MCF 10A (cell line): Measurements from ENCODE around the gene FNDC5. TPM values are rescaled to one million over a fixed set of nuclear protein-coding genes. Genes with fewer than 3 reads are reported as not detected.

ENCODE experiments used
- BruUV-seq: library from RNA; stranded (reverse); fragments of 400-500 nt; replicated peaks from 2 replicates; lab custom pipeline; 2021; lab: Mats Ljungman, UMichigan
- CTCF ChIA-PET: fragments of 300-600 bp; sonication (Branson Sonifier 250); formaldehyde crosslinking; extraction: SDS; loops from one replicate; lab custom pipeline; 2021; ENCODE audit warnings: antibody characterized with exemption, inconsistent platforms; lab: Yijun Ruan, JAX
- POLR2A ChIA-PET: fragments of 300-600, 350-650 bp; sonication (Branson Sonifier 250); formaldehyde crosslinking; extraction: SDS; loops from one replicate; lab custom pipeline; 2020; ENCODE audit warnings: antibody characterized with exemption, inconsistent platforms; lab: Yijun Ruan, JAX
- DNase-seq: peaks from one replicate; pipeline ENCODE4 v3.0.0-alpha.2; 2018; ENCODE audit not compliant: unreplicated experiment
- H3K27ac Mint-ChIP-seq: one replicate; pipeline ENCODE4 v1.8.0; 2022; ENCODE audit warnings: mild to moderate bottlenecking, low read depth, mixed read lengths; ENCODE audit not compliant: unreplicated experiment
- H3K27me3 Mint-ChIP-seq: one replicate; pipeline ENCODE4 v1.8.0; 2022; ENCODE audit warnings: mixed read lengths; ENCODE audit not compliant: insufficient read depth, unreplicated experiment
- H3K36me3 Mint-ChIP-seq: one replicate; pipeline ENCODE4 v1.8.0; 2022; ENCODE audit warnings: mild to moderate bottlenecking, moderate library complexity, mixed read lengths; ENCODE audit not compliant: insufficient read depth, unreplicated experiment
- H3K4me1 Mint-ChIP-seq: one replicate; pipeline ENCODE4 v1.8.0; 2022; ENCODE audit warnings: mixed read lengths; ENCODE audit not compliant: insufficient read depth, unreplicated experiment
- H3K4me3 Mint-ChIP-seq: one replicate; pipeline ENCODE4 v1.8.0; 2022; ENCODE audit warnings: mild to moderate bottlenecking, moderate library complexity, mixed read lengths; ENCODE audit not compliant: unreplicated experiment
- H3K9me3 Mint-ChIP-seq: one replicate; pipeline ENCODE4 v1.8.0; 2022; ENCODE audit warnings: mixed read lengths; ENCODE audit not compliant: unreplicated experiment
- intact Hi-C: fragments of 100-400 bp; cut with micrococcal nuclease; formaldehyde crosslinking; loops from 2 replicates; pipeline ENCODE4 v1.14.1; 2022
- total RNA-seq: library from RNA; stranded (reverse); gene quantifications from 2 replicates; pipeline ENCODE4 v1.2.3, GENCODE V29; 2022
- TF ChIP-seq, protein P1 (sequence below): fragments of 200-600 bp; IDR thresholded peaks from one replicate; pipeline ENCODE4 v1.8.0; 2022; ENCODE audit warnings: antibody characterized with exemption, mild to moderate bottlenecking; ENCODE audit not compliant: unreplicated experiment

FNDC5 gene
- total RNA-seq, 1 experiment from 2014 or later = not detected

DNA sequence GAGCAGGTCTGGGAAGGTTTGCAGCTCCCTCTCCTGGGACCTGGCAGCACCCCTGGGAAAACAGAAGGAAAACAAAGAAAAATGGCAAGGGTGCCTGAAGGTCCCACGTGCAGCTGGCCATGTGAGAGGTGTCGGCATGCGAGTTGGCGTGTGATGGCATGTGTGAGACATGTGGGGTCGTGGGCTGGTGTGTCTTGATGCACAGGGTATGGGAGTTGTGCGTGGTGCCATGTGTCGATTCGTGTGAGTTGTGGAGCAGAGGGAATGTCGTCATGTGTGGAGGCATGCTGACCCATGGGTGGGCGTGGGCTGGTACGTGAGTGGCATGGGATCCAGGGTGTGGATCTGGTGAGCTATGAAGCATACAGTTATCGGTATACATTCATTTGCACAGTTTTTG is 16.9 kb upstream of the FNDC5 start:
- ChIA-PET CTCF (no interaction called here), POLR2A (no interaction called here)
- TF ChIP-seq, protein P1, sequence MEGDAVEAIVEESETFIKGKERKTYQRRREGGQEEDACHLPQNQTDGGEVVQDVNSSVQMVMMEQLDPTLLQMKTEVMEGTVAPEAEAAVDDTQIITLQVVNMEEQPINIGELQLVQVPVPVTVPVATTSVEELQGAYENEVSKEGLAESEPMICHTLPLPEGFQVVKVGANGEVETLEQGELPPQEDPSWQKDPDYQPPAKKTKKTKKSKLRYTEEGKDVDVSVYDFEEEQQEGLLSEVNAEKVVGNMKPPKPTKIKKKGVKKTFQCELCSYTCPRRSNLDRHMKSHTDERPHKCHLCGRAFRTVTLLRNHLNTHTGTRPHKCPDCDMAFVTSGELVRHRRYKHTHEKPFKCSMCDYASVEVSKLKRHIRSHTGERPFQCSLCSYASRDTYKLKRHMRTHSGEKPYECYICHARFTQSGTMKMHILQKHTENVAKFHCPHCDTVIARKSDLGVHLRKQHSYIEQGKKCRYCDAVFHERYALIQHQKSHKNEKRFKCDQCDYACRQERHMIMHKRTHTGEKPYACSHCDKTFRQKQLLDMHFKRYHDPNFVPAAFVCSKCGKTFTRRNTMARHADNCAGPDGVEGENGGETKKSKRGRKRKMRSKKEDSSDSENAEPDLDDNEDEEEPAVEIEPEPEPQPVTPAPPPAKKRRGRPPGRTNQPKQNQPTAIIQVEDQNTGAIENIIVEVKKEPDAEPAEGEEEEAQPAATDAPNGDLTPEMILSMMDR = no peak
- H3K4me1 Mint-ChIP-seq = no peaks in the 10 kb centered on the region
- no TSS peak for BruUV-seq
- no peak overlapping the region for H3K27ac Mint-ChIP-seq
- H3K36me3 Mint-ChIP-seq = no peaks in the 10 kb centered on the region
- H3K4me3 Mint-ChIP-seq = no peak overlapping the region
- DNase-seq = no peak
- peaks cover 69% of the 10 kb centered on the region for H3K27me3 Mint-ChIP-seq
- no peaks in the 10 kb centered on the region for H3K9me3 Mint-ChIP-seq
- intact Hi-C loops = no loop called here

DNA sequence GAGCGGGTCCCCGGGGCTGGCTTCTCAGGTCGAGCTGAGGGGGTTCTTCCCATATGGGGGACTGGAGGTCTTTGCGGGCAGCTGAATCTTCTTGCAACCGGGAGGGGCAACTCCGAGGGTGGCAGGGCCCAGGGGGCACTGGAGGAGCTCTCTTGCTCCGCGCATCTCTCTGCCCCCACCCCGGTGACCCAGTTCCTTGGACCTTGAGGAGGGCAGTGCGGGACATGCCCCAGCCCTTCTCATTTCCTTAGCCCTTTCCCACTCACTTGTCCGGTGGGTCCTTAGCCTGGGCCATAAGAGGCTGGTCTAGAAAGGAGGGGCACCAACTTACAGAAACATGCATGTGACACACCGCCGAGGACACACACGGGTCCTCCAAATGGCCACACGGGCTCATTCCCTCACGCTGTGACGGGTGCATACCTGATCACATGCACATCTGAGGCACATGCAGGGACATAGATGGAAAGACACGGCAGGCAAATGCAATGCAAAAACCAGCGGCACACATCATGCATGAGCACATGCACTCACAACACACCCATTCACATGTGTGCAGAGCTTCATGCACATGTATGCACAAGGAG is 16.2 kb upstream of the FNDC5 start:
- H3K27ac Mint-ChIP-seq = no peak overlapping the region
- H3K9me3 Mint-ChIP-seq = no peaks in the 10 kb centered on the region
- H3K36me3 Mint-ChIP-seq = no peaks in the 10 kb centered on the region
- intact Hi-C loops = no loop called here
- no peak for DNase-seq
- ChIA-PET POLR2A (no interaction called here), CTCF (interaction anchor here (0.6 kb wide), 1 partner anchor 61 kb away, joined by 3 read pairs; no protein-coding TSS in a partner anchor)
- BruUV-seq = no TSS peak
- TF ChIP-seq, protein P1 = no peak
- H3K27me3 Mint-ChIP-seq = peaks cover 62% of the 10 kb centered on the region
- no peak overlapping the region for H3K4me3 Mint-ChIP-seq
- no peaks in the 10 kb centered on the region for H3K4me1 Mint-ChIP-seq

DNA sequence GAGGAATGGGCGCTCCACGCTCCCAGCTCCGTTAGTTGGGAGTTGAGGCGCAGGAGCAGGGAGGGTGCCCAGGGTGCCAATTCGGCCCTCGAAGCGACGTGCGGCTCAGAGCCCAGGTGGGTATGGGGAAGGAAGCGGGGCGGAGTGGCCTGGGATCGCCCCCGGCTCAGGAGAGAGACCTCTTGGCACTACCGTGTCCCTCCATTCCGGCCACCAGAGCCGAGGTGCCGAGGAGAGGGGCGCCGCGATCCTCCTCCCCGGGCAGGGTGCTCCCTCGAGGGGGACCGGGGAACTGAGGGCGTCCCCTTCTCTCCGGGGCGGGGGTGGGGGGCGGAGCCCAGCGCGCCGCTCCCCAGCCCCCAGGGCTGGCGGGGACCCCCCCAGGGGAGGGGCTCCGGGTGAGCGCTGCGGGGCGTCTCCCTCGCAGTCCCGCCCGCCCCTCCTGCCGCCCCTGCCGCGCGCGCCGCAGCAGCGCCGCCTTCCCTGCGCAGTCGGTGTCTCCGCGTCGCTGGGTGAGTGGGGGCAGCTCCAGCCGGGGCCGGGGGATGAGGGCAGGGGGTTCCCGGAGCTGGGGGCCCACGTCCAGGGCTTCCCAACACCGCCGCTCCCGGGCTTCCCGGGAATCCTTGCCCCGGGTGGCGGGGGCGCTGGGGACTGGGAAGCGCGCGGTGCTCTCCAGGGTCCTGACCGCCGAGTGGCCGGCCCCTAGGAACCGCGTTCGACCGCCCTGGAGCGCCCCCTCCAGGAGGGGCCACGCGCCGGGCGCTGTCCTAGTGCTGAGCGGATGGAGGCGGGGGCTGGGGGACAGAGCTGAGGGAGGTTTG is 15.5 kb upstream of the FNDC5 start, which contains the start of gene HPCA:
Gene HPCA, plus strand, starts transcription at position 488 of the 824 bp plus-strand sequence. CDS start 2,408 bp downstream, outside the sequence.
- H3K36me3 Mint-ChIP-seq = no peaks in the 10 kb centered on the region
- no peak within 1 kb of the TSS for H3K4me3 Mint-ChIP-seq
- no peaks in the 10 kb centered on the region for H3K9me3 Mint-ChIP-seq
- ChIA-PET CTCF (interaction anchor here (0.6 to 1.7 kb wide), 5 partner anchors 10 to 60 kb away, joined by 3 to 7 read pairs (median 4); no protein-coding TSS in a partner anchor), POLR2A (no interaction called here)
- no peaks in the 10 kb centered on the region for H3K4me1 Mint-ChIP-seq
- H3K27ac Mint-ChIP-seq = no peak within 1 kb of the TSS
- H3K27me3 Mint-ChIP-seq = peaks cover 60% of the 10 kb centered on the region
- intact Hi-C loops = no loop called here
- peak; percentile 18 for DNase-seq
- TF ChIP-seq, protein P1 = peak; percentile 41
- no TSS peak for BruUV-seq

DNA sequence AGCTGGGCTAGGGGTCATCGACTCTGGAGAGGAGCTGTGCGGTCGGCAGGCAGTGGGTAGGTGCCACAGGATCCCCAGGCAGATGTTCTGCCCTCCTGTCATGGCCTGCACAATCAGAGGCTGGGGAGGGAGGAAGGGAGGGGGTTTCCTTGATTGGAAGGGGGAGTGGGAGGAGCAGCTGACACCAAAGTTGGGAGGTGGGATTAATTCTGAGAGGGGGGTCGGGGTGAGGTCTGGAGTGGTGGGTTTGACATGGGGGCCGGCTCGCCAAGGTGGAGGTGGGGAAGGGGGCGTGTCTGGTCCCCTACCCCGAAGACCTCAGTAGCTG is 14.9 kb upstream of the FNDC5 start:
- ChIA-PET CTCF (interaction anchor here (0.7 to 1.7 kb wide), 4 partner anchors 9 to 173 kb away, joined by 4 to 7 read pairs (median 6); no protein-coding TSS in a partner anchor), POLR2A (no interaction called here)
- Mint-ChIP-seq H3K4me3 (no peak overlapping the region), H3K4me1 (no peaks in the 10 kb centered on the region), H3K36me3 (no peaks in the 10 kb centered on the region), H3K27me3 (peaks cover 60% of the 10 kb centered on the region), H3K9me3 (no peaks in the 10 kb centered on the region), H3K27ac (no peak overlapping the region)
- no TSS peak for BruUV-seq
- DNase-seq = no peak
- TF ChIP-seq, protein P1 = no peak
- intact Hi-C loops = no loop called here
